ENCODE measurements around the gene LDLR. TPM values are rescaled to one million over a fixed set of nuclear protein-coding genes. Genes with fewer than 3 reads are reported as not detected.

The LDLR gene
- total RNA-seq: 88.3 and 108 TPM in 2 replicates

DNA sequence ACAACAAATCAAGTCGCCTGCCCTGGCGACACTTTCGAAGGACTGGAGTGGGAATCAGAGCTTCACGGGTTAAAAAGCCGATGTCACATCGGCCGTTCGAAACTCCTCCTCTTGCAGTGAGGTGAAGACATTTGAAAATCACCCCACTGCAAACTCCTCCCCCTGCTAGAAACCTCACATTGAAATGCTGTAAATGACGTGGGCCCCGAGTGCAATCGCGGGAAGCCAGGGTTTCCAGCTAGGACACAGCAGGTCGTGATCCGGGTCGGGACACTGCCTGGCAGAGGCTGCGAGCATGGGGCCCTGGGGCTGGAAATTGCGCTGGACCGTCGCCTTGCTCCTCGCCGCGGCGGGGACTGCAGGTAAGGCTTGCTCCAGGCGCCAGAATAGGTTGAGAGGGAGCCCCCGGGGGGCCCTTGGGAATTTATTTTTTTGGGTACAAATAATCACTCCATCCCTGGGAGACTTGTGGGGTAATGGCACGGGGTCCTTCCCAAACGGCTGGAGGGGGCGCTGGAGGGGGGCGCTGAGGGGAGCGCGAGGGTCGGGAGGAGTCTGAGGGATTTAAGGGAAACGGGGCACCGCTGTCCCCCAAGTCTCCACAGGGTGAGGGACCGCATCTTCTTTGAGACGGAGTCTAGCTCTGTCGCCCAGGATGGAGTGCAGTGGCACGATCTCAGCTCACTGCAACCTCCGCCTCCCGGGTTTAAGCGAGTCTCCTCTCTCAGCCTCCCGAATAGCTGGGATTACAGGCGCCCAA, at the start of gene LDLR:
LDLR (plus strand) TSS at position 210 of the 760 bp plus-strand sequence; CDS start at position 296, 86 bp downstream.

DNA sequence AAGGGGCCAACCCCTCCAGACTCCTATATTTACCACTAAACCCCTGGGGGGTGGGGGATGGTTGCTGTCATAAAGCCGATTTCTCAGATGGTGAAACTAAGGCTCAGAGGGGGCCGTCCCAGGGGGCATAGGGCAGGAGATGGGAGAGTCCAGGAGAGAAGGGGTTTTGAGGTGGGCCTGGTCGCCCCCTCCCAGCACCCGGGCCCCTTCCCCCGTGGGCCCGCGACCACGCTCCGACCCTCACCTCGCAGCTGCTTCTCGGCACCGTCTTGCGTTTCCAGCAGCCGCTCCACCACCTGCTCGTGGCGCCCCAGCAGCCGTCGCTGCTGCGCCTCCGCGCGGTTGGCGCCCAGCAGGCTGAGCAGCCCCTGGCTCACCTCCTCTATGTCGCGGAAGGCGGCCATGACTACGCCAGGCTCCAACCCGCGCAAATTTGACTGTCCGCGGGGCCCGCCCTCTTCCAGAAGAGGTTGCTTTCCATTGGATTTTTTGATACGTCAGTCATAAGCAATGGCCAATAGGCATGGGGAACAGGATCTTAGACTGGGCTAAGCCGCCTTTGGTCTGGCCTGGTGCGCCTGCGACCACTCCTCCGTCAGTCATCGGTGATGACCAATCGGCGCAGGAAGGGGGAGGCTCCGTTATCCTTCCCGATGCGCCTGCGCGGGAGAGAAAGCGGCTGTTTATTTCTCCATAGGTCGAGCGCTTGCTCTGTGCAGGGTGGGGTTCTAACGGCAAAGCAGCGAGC, 66.3 kb downstream of the LDLR start, which contains the start of gene SPC24:
SPC24 (minus strand) TSS at position 410 of the 748 bp plus-strand sequence; CDS start at position 404, 6 bp downstream.

Other genes with a start within 250 kb of the LDLR start
- gene C19orf38, start 241.0 kb upstream of the LDLR start, total RNA-seq: 0.16 and 0.25 TPM in 2 replicates
- 16.2 and 28.3 TPM in 2 replicates for gene CARM1, start 217.9 kb upstream of the LDLR start, total RNA-seq
- gene YIPF2, start 160.8 kb upstream of the LDLR start, total RNA-seq: 58.8 and 76.4 TPM in 2 replicates
- 22.3 and 26.2 TPM in 2 replicates for gene TIMM29, start 160.7 kb upstream of the LDLR start, total RNA-seq
- 45.3 and 158 TPM in 2 replicates for gene SMARCA4, start 128.4 kb upstream of the LDLR start, total RNA-seq
- gene SPC24, start 66.3 kb downstream of the LDLR start, total RNA-seq: 45.8 and 63.1 TPM in 2 replicates
- gene KANK2, start 108.1 kb downstream of the LDLR start, total RNA-seq: 28.7 and 125 TPM in 2 replicates
- not detected in 2 replicates for gene ANGPTL8, start 150.2 kb downstream of the LDLR start, total RNA-seq
- gene DOCK6, start 173.1 kb downstream of the LDLR start, total RNA-seq: 73.3 and 155 TPM in 2 replicates
- gene TSPAN16, start 206.7 kb downstream of the LDLR start, total RNA-seq: not detected in 2 replicates